NOMO-1 (cell line): ENCODE measurements around the gene CPXM2.

Experiments used
- DNase-seq, 2 experiments: peaks; one replicate each; lab custom pipeline; 2025; ENCODE audit not compliant: unreplicated experiment in 2 of 2; lab: John Stamatoyannopoulos, UW

Gene CPXM2

GRCh38 chr10:123778719-123779517 lies 112.7 kb downstream of the CPXM2 start:
- no peak for DNase-seq

- no peak for DNase-seq
Measured at GRCh38 chr10:123777881-123778280, 113.7 kb downstream of the CPXM2 start.

GRCh38 chr10:123774132-123774742 lies 117.4 kb downstream of the CPXM2 start:
- no peak for DNase-seq

GRCh38 chr10:123772645-123773508 lies 118.7 kb downstream of the CPXM2 start:
- DNase-seq, result no peak

DNA sequence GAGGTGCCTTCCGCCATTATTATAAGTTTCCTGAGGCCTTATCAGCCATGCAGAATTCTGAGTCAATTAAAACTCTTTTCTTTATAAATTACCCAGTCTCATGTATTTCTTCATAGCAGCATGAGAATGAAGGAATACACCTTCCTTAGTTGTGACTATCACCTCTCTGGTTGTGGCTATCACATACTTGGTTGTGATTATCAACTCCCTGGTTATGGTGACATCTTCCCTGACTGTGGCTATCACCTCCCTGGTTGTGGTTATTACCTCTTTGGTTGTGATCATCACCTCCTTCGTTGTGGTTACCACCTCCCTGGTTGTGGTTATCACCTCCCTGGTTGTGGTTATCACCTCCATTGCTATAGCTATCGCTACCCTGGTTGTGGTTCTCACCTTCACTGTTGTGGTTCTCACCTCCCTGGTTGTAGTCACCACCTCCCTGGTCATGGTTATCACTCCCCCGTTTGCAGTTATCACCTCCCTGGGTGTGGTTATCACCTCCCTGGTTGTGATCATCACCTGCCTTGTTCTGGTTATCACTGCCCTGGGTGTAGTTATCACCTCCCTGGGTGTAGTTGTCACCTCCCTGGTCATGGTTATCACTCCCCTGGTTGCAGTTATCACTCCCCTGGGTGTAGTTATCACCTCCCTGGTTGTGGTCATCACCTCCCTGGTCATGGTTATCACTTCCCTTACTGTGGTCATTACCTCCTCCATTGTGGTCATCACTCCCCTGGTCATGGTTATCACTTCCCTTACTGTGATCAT lies 119.5 kb downstream of the CPXM2 start:
- no peak for DNase-seq

DNA sequence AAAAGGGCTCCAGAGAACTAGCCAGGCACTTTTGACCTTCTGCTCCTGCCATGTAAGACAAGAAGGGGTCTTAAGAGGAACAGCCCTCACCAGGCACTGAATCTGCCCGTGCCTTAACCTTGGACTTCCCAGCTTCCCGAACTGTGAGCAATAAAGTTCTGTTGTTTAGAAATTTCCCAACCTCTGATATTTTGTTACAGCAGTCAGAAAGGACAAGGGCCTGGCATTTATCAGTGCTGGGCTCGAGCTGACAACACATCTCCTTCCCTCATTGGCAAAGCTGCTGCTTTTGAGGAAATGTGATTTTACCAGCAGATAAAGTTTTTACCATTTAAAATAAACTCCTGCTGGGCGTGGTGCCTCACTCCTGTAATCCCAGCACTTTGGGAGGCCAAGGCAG lies 122.0 kb downstream of the CPXM2 start:
- no peak for DNase-seq

- DNase-seq, result no peak
Measured at GRCh38 chr10:123766761-123767160, 124.8 kb downstream of the CPXM2 start.

- no peak for DNase-seq
Measured at GRCh38 chr10:123766012-123766411, 125.6 kb downstream of the CPXM2 start.

- no peak for DNase-seq
Measured at GRCh38 chr10:123761666-123762230, 129.9 kb downstream of the CPXM2 start.

- no peak for DNase-seq
Measured at GRCh38 chr10:123761038-123761428, 130.6 kb downstream of the CPXM2 start.

DNA sequence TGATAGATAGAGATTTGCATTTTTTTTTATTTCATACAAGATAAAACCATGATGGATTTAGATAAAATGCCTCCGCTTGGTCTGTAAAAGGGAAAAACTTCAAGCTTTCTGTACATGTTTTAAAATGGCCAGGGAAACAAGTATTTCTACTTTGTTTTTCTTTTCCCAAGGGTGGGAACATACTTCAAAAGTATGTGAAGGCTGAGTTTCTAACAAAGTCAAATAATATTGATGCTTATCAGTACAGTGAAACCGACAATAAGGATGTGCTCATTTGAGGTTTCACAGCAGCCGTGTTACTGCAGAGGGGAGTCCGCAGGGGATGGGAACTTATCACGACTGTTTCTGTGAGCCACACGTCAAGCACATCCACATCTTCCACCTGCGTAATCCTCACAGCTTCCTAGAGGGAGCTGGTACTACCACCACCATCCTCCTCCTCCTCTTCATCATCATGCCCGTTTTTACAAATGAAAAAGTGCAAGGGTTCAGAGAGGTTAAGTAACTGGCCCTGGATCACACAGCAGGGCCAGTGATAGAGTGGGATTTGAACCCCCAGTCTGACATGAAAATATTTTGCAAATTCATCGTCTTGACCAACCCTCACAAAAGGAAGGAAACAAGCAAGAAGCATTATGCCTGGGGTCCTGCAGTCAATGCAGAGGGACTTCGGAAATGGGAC lies 131.1 kb downstream of the CPXM2 start:
- no peak for DNase-seq

- no peak for DNase-seq
Measured at GRCh38 chr10:123759501-123760031, 132.0 kb downstream of the CPXM2 start.

GRCh38 chr10:123759041-123759440 lies 132.6 kb downstream of the CPXM2 start:
- no peak for DNase-seq

- no peak for DNase-seq
Measured at GRCh38 chr10:123757853-123758252, 133.8 kb downstream of the CPXM2 start.

DNA sequence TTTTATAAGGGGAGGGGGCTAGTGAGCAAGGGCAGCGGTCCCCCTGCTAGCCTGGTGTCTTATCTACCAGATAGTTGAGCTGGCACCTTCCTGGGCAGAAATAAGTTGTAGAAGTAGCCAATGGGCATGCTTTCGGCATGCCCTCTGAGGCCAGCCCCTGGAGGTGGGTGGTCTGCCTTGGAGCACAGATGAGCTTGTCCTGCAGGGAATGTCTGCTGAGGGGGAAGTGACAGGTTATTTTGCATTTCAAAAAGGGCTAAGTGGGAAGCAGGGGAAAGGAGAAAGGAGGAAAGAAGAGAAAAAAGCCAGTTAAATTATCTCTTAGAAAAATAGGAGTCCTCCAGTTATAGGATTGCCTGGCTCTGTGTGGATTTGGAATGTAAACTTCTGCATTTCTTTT lies 136.5 kb downstream of the CPXM2 start:
- DNase-seq, result no peak

GRCh38 chr10:123754123-123754522 lies 137.5 kb downstream of the CPXM2 start:
- no peak for DNase-seq

DNA sequence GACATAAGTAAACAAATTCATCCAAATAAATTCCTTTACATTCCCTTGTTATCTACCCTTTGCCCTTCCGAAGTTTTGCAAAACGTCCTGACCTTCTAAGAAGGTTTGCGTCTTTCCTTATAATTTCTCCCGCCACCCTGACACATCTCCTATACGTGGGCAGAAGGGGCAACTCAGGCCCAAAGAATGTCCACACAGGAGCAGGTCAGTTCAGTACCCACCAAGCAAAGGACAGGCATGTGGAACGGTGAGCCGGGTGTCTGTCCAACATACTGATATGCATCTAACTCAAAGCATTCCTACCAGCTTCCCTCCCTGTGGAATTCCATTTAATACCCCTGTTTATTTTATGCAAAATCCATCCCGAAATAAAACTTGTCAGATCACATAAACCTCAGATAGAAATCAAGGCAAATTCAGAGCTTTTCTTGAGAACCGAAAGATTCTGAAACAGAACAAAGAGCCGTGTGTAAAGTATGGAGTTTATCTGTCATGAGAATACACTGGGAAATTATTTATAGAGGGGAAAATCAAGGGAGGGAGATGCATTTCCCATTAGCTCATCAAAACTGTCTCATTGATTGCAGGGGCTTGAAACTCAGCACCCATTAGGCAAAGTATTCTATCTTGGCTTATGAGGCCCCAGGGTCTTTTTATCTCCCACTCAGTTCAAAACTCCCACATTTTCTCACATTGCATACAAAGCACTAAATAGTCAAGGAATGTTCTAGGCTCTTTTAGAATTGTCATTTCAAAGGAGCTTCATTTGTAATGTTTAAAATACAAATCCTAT lies 140.1 kb downstream of the CPXM2 start:
- DNase-seq, result no peak

GRCh38 chr10:123750901-123751300 lies 140.7 kb downstream of the CPXM2 start:
- DNase-seq, result no peak

GRCh38 chr10:123748711-123749110 lies 142.9 kb downstream of the CPXM2 start:
- no peak for DNase-seq
